Thoracic aorta (tissue), 2 donors: ENCODE data around the gene DCDC2. TPM values are rescaled to one million over a fixed set of nuclear protein-coding genes. Genes with fewer than 3 reads are reported as not detected.
A peak's percentile ranks its signal among the peaks of the same experiment; 100 is the strongest.
"Not testable (repeated sequence)": the region's sequence is repeated elsewhere in the genome, so short reads cannot be mapped to it uniquely, and the experiment has no call there.

ENCODE experiments used
- ATAC-seq: fragments of 150-250 bp; one replicate; pipeline ENCODE4 v1.8.0; 2017; ENCODE audit warnings: low read depth; ENCODE audit not compliant: insufficient number of reproducible peaks, low FRiP score
- DNase-seq: peaks from one replicate; pipeline ENCODE4 v3.0.0-alpha.2; 2020; ENCODE audit warnings: low spot score
- H3K27ac ChIP-seq, 2 donors: fragments of 200-600 bp; sonication (generic); 1 replicate in 1 of 2; 2 replicates in 1 of 2; pipeline ENCODE4 v1.5.1; 2016; ENCODE audit warnings: mild to moderate bottlenecking in 2 of 2, moderate library complexity in 2 of 2
- H3K27me3 ChIP-seq: fragments of 200-600 bp; sonication (generic); replicated peaks from 2 replicates; pipeline ENCODE4 v1.6.0; 2016; ENCODE audit warnings: mild to moderate bottlenecking; ENCODE audit not compliant: insufficient read depth
- H3K36me3 ChIP-seq: fragments of 200-600 bp; sonication (generic); one replicate; pipeline ENCODE4 v1.5.1; 2016
- H3K4me1 ChIP-seq, 2 donors: fragments of 200-600 bp; sonication (generic); 1 replicate in 1 of 2; 2 replicates in 1 of 2; pipeline versions ENCODE4 v1.5.1 to v1.6.0; 2016; ENCODE audit warnings: low read depth in 2 of 2, mild to moderate bottlenecking in 1 of 2; ENCODE audit not compliant: control insufficient read depth in 1 of 2
- H3K4me3 ChIP-seq: fragments of 200-600 bp; sonication (generic); 2 replicates; pipeline ENCODE4 v1.5.1; 2016; ENCODE audit warnings: mild to moderate bottlenecking
- H3K9me3 ChIP-seq: fragments of 200-600 bp; sonication (generic); 2 replicates; pipeline ENCODE4 v1.5.1; 2016
- CTCF ChIP-seq: fragments of 200-600 bp; sonication (generic); IDR thresholded peaks from one replicate; pipeline ENCODE4 v1.5.1; 2019; ENCODE audit warnings: antibody characterized with exemption
- total RNA-seq, 2 donors: library from RNA; depleted of rRNA; stranded (reverse); fragments of >200 nt; gene quantifications; one replicate each; pipeline versions ENCODE4 v1.1.0 to v1.2.3, GENCODE V29; 2016

Gene DCDC2
- total RNA-seq: not detected

GRCh38 chr6:24357336-24358218 lies at the start of gene DCDC2:
Gene DCDC2, minus strand, starts transcription at chr6:24358059. Its CDS starts 309 bp downstream, at chr6:24357750.
- Histone ChIP-seq H3K27me3 (no peaks in the 10 kb centered on the region), H3K4me1 (peaks cover 13 to 23% of the 10 kb centered on the region in 2 donors), H3K9me3 (no peaks in the 10 kb centered on the region), H3K36me3 (no peaks in the 10 kb centered on the region), H3K4me3 (peak within 1 kb of the TSS; percentile 61), H3K27ac (no peak within 1 kb of the TSS)
- TF ChIP-seq CTCF: no peak
- no peak for DNase-seq
- no peak for ATAC-seq

- TF ChIP-seq CTCF: no peak
- H3K27ac ChIP-seq: no peak overlapping the region
- H3K4me1 ChIP-seq: peaks cover 12 to 14% of the 10 kb centered on the region in 2 donors
- ATAC-seq (no peak), DNase-seq (no peak)
- no peak overlapping the region for H3K4me3 ChIP-seq
- no peaks in the 10 kb centered on the region for H3K27me3 ChIP-seq
- H3K9me3 ChIP-seq: no peaks in the 10 kb centered on the region
- H3K36me3 ChIP-seq: peaks cover 6% of the 10 kb centered on the region
Measured at GRCh38 chr6:24405262-24405661, 47.4 kb upstream of the DCDC2 start.

GRCh38 chr6:24403501-24403824 lies 45.6 kb upstream of the DCDC2 start:
- Histone ChIP-seq H3K27me3 (no peaks in the 10 kb centered on the region), H3K36me3 (peaks cover 6% of the 10 kb centered on the region), H3K4me3 (peak overlapping the region; percentile 89), H3K27ac (peak overlapping the region; percentile 62), H3K4me1 (peaks cover 12 to 14% of the 10 kb centered on the region in 2 donors), H3K9me3 (no peaks in the 10 kb centered on the region)
- no peak for TF ChIP-seq CTCF
- ATAC-seq (peak; percentile 41), DNase-seq (no peak)

GRCh38 chr6:24402697-24403500 lies 45.0 kb upstream of the DCDC2 start, which contains the start of gene MRS2:
Gene MRS2, plus strand, starts transcription at chr6:24402936. Its CDS starts 111 bp downstream, at chr6:24403047.
- Histone ChIP-seq H3K4me3 (peak within 1 kb of the TSS; percentile 89), H3K4me1 (peaks cover 12 to 14% of the 10 kb centered on the region in 2 donors), H3K36me3 (peaks cover 6% of the 10 kb centered on the region), H3K27ac (peak within 1 kb of the TSS; percentile 62), H3K9me3 (no peaks in the 10 kb centered on the region), H3K27me3 (no peaks in the 10 kb centered on the region)
- no peak for TF ChIP-seq CTCF
- DNase-seq (peak; percentile 19), ATAC-seq (peak; percentile 67)

GRCh38 chr6:24401458-24401857 lies 43.6 kb upstream of the DCDC2 start:
- Histone ChIP-seq H3K9me3 (peaks cover 3% of the 10 kb centered on the region), H3K27ac (no peak overlapping the region), H3K36me3 (peaks cover 6% of the 10 kb centered on the region), H3K4me1 (peaks cover 12 to 14% of the 10 kb centered on the region in 2 donors), H3K4me3 (no peak overlapping the region), H3K27me3 (no peaks in the 10 kb centered on the region)
- no peak for TF ChIP-seq CTCF
- DNase-seq: no peak
- ATAC-seq: no peak

GRCh38 chr6:24400045-24401039 lies 42.5 kb upstream of the DCDC2 start:
- not testable (repeated sequence) for H3K27ac ChIP-seq, DNase-seq, H3K4me3 ChIP-seq, H3K9me3 ChIP-seq, H3K27me3 ChIP-seq, ATAC-seq, H3K36me3 ChIP-seq
- peaks cover 12 to 14% of the 10 kb centered on the region in 2 donors for H3K4me1 ChIP-seq
